ENCODE data around the gene CDK2. TPM values are rescaled to one million over a fixed set of nuclear protein-coding genes. Genes with fewer than 3 reads are reported as not detected.
"Not testable (repeated sequence)": the region's sequence is repeated elsewhere in the genome, so short reads cannot be mapped to it uniquely, and the experiment has no call there.

CDK2 gene
- total RNA-seq, 1 donor from 2014 or later = 26.1 TPM

- Mint-ChIP-seq H3K9me3 (ENCODE audit: low read depth) (no peaks in the 10 kb centered on the region), H3K4me1 (ENCODE audit: low read depth) (peaks cover 24% of the 10 kb centered on the region), H3K27ac (ENCODE audit: unreplicated experiment) (peak overlapping the region; percentile 92), H3K4me3 (ENCODE audit: unreplicated experiment) (peak overlapping the region; percentile 93), H3K36me3 (ENCODE audit: low read depth) (peaks cover 13% of the 10 kb centered on the region), H3K27me3 (ENCODE audit: low read depth) (no peaks in the 10 kb centered on the region)
- no peak for DNase-seq (ENCODE audit: low spot score)
- TF ChIP-seq CTCF (IDR thresholded peaks at IDR 0.05) = peak; percentile 93
Observed at GRCh38 chr12:55996201-55996714, 29.6 kb downstream of the CDK2 start.

DNA sequence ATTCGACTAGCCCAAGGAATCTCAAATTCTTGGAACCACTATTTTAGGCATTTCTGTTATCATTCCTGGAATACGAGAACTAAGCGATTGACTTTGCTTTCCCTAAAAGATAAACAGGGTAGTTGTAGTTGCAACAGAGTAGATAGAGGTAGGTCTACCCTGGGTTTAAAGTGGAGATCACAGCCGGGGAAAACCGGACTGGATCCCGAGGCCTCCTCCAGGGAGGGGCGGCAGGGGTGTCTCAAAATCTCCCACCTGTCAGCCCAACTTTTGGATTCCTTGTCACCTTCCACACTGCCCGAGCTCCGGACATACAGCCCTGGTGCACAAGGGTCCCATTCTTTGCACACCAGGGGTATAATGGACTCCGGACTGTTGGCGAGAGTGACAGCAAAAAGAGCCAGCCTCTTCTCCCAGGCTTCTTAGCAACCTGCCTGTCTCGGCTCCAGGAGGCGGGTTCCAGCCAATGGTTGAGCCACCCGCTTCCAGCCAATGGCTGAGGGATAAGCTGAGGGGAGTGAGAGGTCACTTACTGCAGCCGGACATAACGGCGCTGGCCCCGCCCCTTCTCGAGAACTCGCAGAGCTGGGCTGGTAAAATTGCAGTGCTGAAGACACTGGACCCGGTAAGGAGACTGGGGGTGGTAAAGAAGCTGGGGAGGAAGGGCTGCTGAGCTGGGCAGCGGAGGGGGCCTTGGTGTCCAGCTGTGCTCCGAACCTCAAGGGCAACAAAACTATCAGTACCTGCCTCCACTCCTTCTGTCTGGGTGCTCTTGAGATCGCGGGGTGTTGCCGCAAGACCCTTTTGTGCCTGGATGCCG, 30.3 kb downstream of the CDK2 start, which contains the start of gene SUOX:
SUOX (plus strand) TSS at position 562 of the 820 bp plus-strand sequence. CDS start 4,946 bp downstream, outside the sequence.
- H3K36me3 Mint-ChIP-seq (ENCODE audit: low read depth) = peaks cover 11% of the 10 kb centered on the region
- H3K27me3 Mint-ChIP-seq (ENCODE audit: low read depth) = no peaks in the 10 kb centered on the region
- H3K9me3 Mint-ChIP-seq (ENCODE audit: low read depth) = no peaks in the 10 kb centered on the region
- no peak for TF ChIP-seq CTCF (IDR thresholded peaks at IDR 0.05)
- peak; percentile 99 for DNase-seq (ENCODE audit: low spot score)
- H3K27ac Mint-ChIP-seq (ENCODE audit: unreplicated experiment) = peak within 1 kb of the TSS; percentile 92
- peaks cover 30% of the 10 kb centered on the region for H3K4me1 Mint-ChIP-seq (ENCODE audit: low read depth)
- peak within 1 kb of the TSS; percentile 93 for H3K4me3 Mint-ChIP-seq (ENCODE audit: unreplicated experiment)

- DNase-seq (ENCODE audit: low spot score) = no peak
- Mint-ChIP-seq H3K4me3 (ENCODE audit: unreplicated experiment) (peak overlapping the region; percentile 93), H3K36me3 (ENCODE audit: low read depth) (peaks cover 5% of the 10 kb centered on the region)
Observed at GRCh38 chr12:55997535-55997859, 30.9 kb downstream of the CDK2 start.

DNA sequence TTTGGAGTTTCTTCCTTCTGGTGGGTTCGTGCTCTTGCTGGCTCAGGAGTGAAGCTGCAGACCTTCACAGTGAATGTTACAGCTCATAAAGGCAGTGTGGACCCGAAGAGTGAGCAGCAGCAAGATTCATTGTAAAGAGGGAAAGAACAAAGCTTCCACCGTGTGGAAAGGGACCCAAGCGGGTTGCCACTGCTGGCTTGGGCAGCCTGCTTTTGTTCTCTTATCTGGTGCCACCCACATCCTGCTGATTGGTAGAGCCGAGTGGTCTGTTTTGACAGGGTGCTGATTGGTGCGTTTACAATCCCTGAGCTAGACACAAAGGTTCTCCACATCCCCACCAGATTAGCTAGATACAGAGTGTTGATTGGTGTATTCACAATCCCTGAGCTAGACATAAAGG, 32.9 kb downstream of the CDK2 start:
- H3K4me1 Mint-ChIP-seq (ENCODE audit: low read depth) = peaks cover 30% of the 10 kb centered on the region
- not testable (repeated sequence) for H3K36me3 Mint-ChIP-seq (ENCODE audit: low read depth); H3K4me3 Mint-ChIP-seq (ENCODE audit: unreplicated experiment); H3K9me3 Mint-ChIP-seq (ENCODE audit: low read depth); DNase-seq (ENCODE audit: low spot score); H3K27ac Mint-ChIP-seq (ENCODE audit: unreplicated experiment); H3K27me3 Mint-ChIP-seq (ENCODE audit: low read depth)

More at GRCh38 chr12:55997535-55997859, 30.9 kb downstream of the CDK2 start:
- Mint-ChIP-seq H3K9me3 (ENCODE audit: low read depth) (no peaks in the 10 kb centered on the region), H3K4me1 (ENCODE audit: low read depth) (peaks cover 30% of the 10 kb centered on the region), H3K27ac (ENCODE audit: unreplicated experiment) (peak overlapping the region; percentile 84), H3K27me3 (ENCODE audit: low read depth) (no peaks in the 10 kb centered on the region)
- no peak for TF ChIP-seq CTCF (IDR thresholded peaks at IDR 0.05)

DNA sequence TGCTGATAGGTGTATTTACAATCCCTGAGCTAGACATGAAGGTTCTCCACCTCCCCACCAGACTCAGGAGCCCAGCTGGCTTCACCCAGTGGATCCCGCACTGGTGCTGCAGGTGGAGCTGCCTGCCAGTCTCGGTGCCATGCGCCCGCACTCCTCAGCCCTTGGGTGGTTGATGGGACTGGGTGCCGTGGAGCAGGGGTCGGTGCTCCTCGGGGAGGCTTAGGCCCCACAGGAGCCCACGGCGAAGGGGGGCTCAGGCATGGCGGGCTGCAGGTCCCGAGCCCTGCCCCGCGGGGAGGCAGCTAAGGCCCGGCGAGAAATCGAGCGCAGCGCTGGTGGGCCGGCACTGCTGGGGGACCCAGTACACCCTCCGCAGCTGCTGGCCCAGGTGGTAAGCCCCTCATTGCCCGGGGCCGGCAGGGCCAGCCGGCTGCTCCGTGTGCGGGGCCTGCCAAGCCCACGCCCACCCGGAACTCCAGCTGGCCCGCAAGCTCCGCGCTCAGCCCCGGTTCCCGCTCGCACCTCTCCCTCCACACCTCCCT, 33.4 kb downstream of the CDK2 start:
- not testable (repeated sequence) for H3K27me3 Mint-ChIP-seq (ENCODE audit: low read depth); H3K27ac Mint-ChIP-seq (ENCODE audit: unreplicated experiment); DNase-seq (ENCODE audit: low spot score); H3K4me3 Mint-ChIP-seq (ENCODE audit: unreplicated experiment); H3K36me3 Mint-ChIP-seq (ENCODE audit: low read depth); H3K9me3 Mint-ChIP-seq (ENCODE audit: low read depth)
- H3K4me1 Mint-ChIP-seq (ENCODE audit: low read depth) = peaks cover 30% of the 10 kb centered on the region

DNA sequence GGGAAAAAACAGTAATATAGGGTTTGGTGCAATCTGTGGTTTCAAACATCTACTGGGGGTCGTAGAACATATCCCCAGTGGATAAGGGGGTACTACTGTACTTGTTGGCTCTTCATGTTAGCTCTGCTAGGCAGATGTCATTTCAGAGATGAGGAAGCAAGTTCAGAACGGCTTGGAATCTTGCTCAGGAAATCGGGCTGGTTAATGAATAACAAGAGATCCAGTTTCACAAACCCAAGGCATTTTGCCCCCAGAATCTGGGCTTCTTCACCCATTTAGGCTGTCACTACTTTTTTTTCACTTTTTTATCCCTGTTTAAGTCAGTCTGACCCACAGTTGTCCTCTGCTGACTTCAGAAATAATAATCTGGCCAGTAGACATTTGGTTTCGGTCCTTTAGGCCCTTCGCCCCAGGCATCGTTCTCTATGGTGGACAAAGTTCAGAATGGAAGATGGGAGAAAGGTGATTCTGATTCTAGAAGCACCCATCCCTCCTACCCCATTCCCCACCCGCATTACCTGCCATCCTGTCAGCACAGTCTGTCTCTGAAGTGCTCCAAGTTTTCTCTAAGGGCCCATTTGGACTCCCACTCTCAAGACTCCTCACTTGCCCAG, 35.0 kb downstream of the CDK2 start:
- peaks cover 7% of the 10 kb centered on the region for H3K36me3 Mint-ChIP-seq (ENCODE audit: low read depth)
- no peaks in the 10 kb centered on the region for H3K27me3 Mint-ChIP-seq (ENCODE audit: low read depth)
- H3K4me3 Mint-ChIP-seq (ENCODE audit: unreplicated experiment) = no peak overlapping the region
- no peak for TF ChIP-seq CTCF (IDR thresholded peaks at IDR 0.05)
- peaks cover 23% of the 10 kb centered on the region for H3K4me1 Mint-ChIP-seq (ENCODE audit: low read depth)
- H3K9me3 Mint-ChIP-seq (ENCODE audit: low read depth) = no peaks in the 10 kb centered on the region
- H3K27ac Mint-ChIP-seq (ENCODE audit: unreplicated experiment) = no peak overlapping the region
- no peak for DNase-seq (ENCODE audit: low spot score)

DNA sequence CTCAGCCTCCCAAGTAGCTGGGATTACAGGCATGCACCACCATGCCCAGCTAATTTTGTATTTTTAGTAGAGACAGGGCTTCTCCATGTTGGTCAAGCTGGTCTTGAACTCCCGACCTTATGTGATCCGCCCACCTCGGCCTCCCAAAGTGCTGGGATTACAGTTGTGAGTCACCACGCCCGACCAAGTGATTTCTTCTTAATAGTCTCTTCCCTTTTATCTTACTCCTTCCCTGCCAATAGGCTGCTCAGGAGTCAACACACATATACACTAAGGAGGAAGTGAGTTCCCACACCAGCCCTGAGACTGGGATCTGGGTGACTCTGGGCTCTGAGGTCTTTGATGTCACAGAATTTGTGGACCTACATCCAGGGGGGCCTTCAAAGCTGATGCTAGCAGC, 36.7 kb downstream of the CDK2 start:
- not testable (repeated sequence) for H3K27me3 Mint-ChIP-seq (ENCODE audit: low read depth); H3K27ac Mint-ChIP-seq (ENCODE audit: unreplicated experiment); H3K4me3 Mint-ChIP-seq (ENCODE audit: unreplicated experiment); H3K9me3 Mint-ChIP-seq (ENCODE audit: low read depth); H3K36me3 Mint-ChIP-seq (ENCODE audit: low read depth)
- peak; percentile 34 for DNase-seq (ENCODE audit: low spot score)
- H3K4me1 Mint-ChIP-seq (ENCODE audit: low read depth) = peaks cover 19% of the 10 kb centered on the region

All from chondrocyte (in vitro differentiated cells).